Epithelial cell of esophagus (primary cell): ENCODE measurements around the gene ANAPC15.
A peak's percentile ranks its signal among the peaks of the same experiment; 100 is the strongest.

Experiments used
- DNase-seq: peaks from one replicate; pipeline ENCODE4 v3.0.0; 2010; ENCODE audit warnings: low read depth
- H3K4me3 ChIP-seq: 2 replicates; pipeline ENCODE4 v1.5.1; 2011; ENCODE audit warnings: mild to moderate bottlenecking, low read length, control low read depth
- CTCF ChIP-seq: IDR thresholded peaks from 2 replicates; pipeline ENCODE4 v1.5.1; 2011; ENCODE audit warnings: low read depth, mild to moderate bottlenecking, low read length, control low read depth, inconsistent platforms; ENCODE audit not compliant: insufficient read depth; ENCODE audit errors: missing control alignments

Gene ANAPC15

GRCh38 chr11:72112978-72113808, 698 bp upstream of the ANAPC15 start:
- DNase-seq, result peak; percentile 85
- peak overlapping the region; percentile 88 for H3K4me3 ChIP-seq

GRCh38 chr11:72111300-72112142, 974 bp downstream of the ANAPC15 start:
- no peak for DNase-seq
- peak overlapping the region; percentile 88 for H3K4me3 ChIP-seq
- TF ChIP-seq CTCF, result no peak

More at GRCh38 chr11:72112978-72113808, 698 bp upstream of the ANAPC15 start:
- no peak for TF ChIP-seq CTCF

GRCh38 chr11:72105888-72106287, 6.6 kb downstream of the ANAPC15 start, which contains the start of gene TOMT:
Gene TOMT (plus strand): TSS chr11:72105924. CDS start chr11:72105952, 28 bp downstream.
- H3K4me3 ChIP-seq, result no peak within 1 kb of the TSS
- no peak for DNase-seq
- TF ChIP-seq CTCF, result no peak

GRCh38 chr11:72103754-72104167, 8.7 kb downstream of the ANAPC15 start:
- TF ChIP-seq CTCF, result no peak
- H3K4me3 ChIP-seq, result peak overlapping the region; percentile 99

GRCh38 chr11:72102946-72103753, 9.3 kb downstream of the ANAPC15 start, which contains the start of gene LAMTOR1:
Gene LAMTOR1 (minus strand): TSS chr11:72103297. CDS start chr11:72103224, 73 bp downstream.
- TF ChIP-seq CTCF, result peak; percentile 52
- H3K4me3 ChIP-seq, result peak within 1 kb of the TSS; percentile 99
- DNase-seq, result peak; percentile 99

More at GRCh38 chr11:72103754-72104167, 8.7 kb downstream of the ANAPC15 start:
- no peak for DNase-seq

- DNase-seq, result no peak
- H3K4me3 ChIP-seq, result peak overlapping the region; percentile 99
- no peak for TF ChIP-seq CTCF
Measured at GRCh38 chr11:72102631-72102945, 9.9 kb downstream of the ANAPC15 start.
